WTC11 (cell line): ENCODE data around the gene NLRP13. TPM values are rescaled to one million over a fixed set of nuclear protein-coding genes. Genes with fewer than 3 reads are reported as not detected.

Experiments
- ATAC-seq: fragments of 200-7000 bp; cut with Tn5 transposase; 2 replicates; pipeline ENCODE4 v1.10.0; 2021; ENCODE audit warnings: mild to moderate bottlenecking, moderate library complexity
- CTCF ChIA-PET: fragments of 300-600 bp; sonication (Branson Sonifier 250); formaldehyde crosslinking; loops from one replicate; lab custom pipeline; 2021; ENCODE audit warnings: antibody characterized with exemption; lab: Charles Lee
- POLR2A ChIA-PET: fragments of 350-600 bp; sonication (Branson Sonifier 250); formaldehyde crosslinking; loops from one replicate; lab custom pipeline; 2021; ENCODE audit warnings: antibody characterized with exemption; lab: Charles Lee
- DNase-seq: peaks from one replicate; pipeline ENCODE4 v3.0.0; 2021; ENCODE audit warnings: low spot score
- H3K27ac Mint-ChIP-seq: 2 replicates; pipeline ENCODE4 v1.8.0; 2021; ENCODE audit warnings: mixed read lengths
- H3K27me3 Mint-ChIP-seq: 2 replicates; pipeline ENCODE4 v1.8.0; 2021; ENCODE audit warnings: low read depth, mild to moderate bottlenecking, moderate library complexity, mixed read lengths
- H3K36me3 Mint-ChIP-seq: 2 replicates; pipeline ENCODE4 v1.8.0; 2021; ENCODE audit warnings: mixed read lengths
- H3K4me1 Mint-ChIP-seq: 2 replicates; pipeline ENCODE4 v1.8.0; 2022; ENCODE audit warnings: mixed read lengths
- H3K4me3 Mint-ChIP-seq: 2 replicates; pipeline ENCODE4 v1.8.0; 2021; ENCODE audit warnings: mild to moderate bottlenecking, moderate library complexity, mixed read lengths
- H3K9me3 Mint-ChIP-seq: 2 replicates; pipeline ENCODE4 v1.8.0; 2021; ENCODE audit warnings: mixed read lengths
- ESRRA ChIP-seq: sonication (generic); formaldehyde crosslinking; IDR thresholded peaks from 2 replicates; pipeline ENCODE4 v1.8.1; 2022; ENCODE audit warnings: mild to moderate bottlenecking, missing genetic modification reagents, borderline replicate concordance
- IRF2 ChIP-seq: sonication (generic); formaldehyde crosslinking; IDR thresholded peaks from 2 replicates; pipeline ENCODE4 v1.8.0; 2022; ENCODE audit warnings: low read depth, missing genetic modification reagents, borderline replicate concordance
- JAZF1 ChIP-seq: fragments of 250-450 bp; sonication (Bioruptor Pico); IDR thresholded peaks from 2 replicates; pipeline ENCODE4 v1.9.0; 2021; ENCODE audit warnings: moderate library complexity, mild to moderate bottlenecking, inconsistent platforms
- KAT7 ChIP-seq: sonication (generic); formaldehyde crosslinking; IDR thresholded peaks from 2 replicates; pipeline ENCODE4 v1.8.1; 2023; ENCODE audit warnings: missing genetic modification reagents, mild to moderate bottlenecking, borderline replicate concordance
- NFATC4 ChIP-seq: fragments of 250-450 bp; sonication (Bioruptor Pico); IDR thresholded peaks from 2 replicates; pipeline ENCODE4 v1.9.0; 2021; ENCODE audit warnings: mild to moderate bottlenecking
- NFE2L1 ChIP-seq: sonication (generic); formaldehyde crosslinking; IDR thresholded peaks from 2 replicates; pipeline ENCODE4 v1.8.1; 2023; ENCODE audit warnings: missing genetic modification reagents
- NFYB ChIP-seq: sonication (generic); formaldehyde crosslinking; conservative IDR thresholded peaks from 2 replicates; pipeline ENCODE4 v1.8.0; 2022; ENCODE audit warnings: low read depth, missing genetic modification reagents
- RELA ChIP-seq: sonication (generic); formaldehyde crosslinking; IDR thresholded peaks from 2 replicates; pipeline ENCODE4 v1.8.1; 2022; ENCODE audit warnings: missing genetic modification reagents, mild to moderate bottlenecking, borderline replicate concordance
- SOX15 ChIP-seq: fragments of 250-450 bp; sonication (Bioruptor Pico); IDR thresholded peaks from 2 replicates; pipeline ENCODE4 v1.9.0; 2021; ENCODE audit warnings: mild to moderate bottlenecking
- SP1 ChIP-seq: sonication (generic); formaldehyde crosslinking; conservative IDR thresholded peaks from 2 replicates; pipeline ENCODE4 v1.8.1; 2022; ENCODE audit warnings: missing genetic modification reagents
- TCF7 ChIP-seq: sonication (generic); formaldehyde crosslinking; IDR thresholded peaks from 2 replicates; pipeline ENCODE4 v1.8.0; 2022; ENCODE audit warnings: mild to moderate bottlenecking, low read depth, missing genetic modification reagents, moderate library complexity
- TEAD1 ChIP-seq: sonication (generic); formaldehyde crosslinking; IDR thresholded peaks from 2 replicates; pipeline ENCODE4 v1.8.0; 2022; ENCODE audit warnings: mild to moderate bottlenecking, missing genetic modification reagents
- ZNF396 ChIP-seq: fragments of 250-450 bp; sonication (Bioruptor Pico); IDR thresholded peaks from 2 replicates; pipeline ENCODE4 v1.8.0; 2021; ENCODE audit warnings: mild to moderate bottlenecking, moderate library complexity, borderline replicate concordance
- total RNA-seq: library from RNA; stranded (reverse); gene quantifications from 3 replicates; pipeline ENCODE4 v1.2.3, GENCODE V29; 2021
- TF ChIP-seq, protein P1 (sequence below): sonication (generic); formaldehyde crosslinking; conservative IDR thresholded peaks from 2 replicates; pipeline ENCODE4 v1.8.1; 2023; ENCODE audit warnings: mild to moderate bottlenecking, low read depth, missing genetic modification reagents, moderate library complexity
- TF ChIP-seq, protein P2 (sequence below): fragments of 200-600 bp; IDR thresholded peaks from 2 replicates; pipeline ENCODE4 v1.8.0; 2022; ENCODE audit warnings: antibody characterized with exemption
- TF ChIP-seq, protein P3 (sequence below): sonication (generic); formaldehyde crosslinking; IDR thresholded peaks from 2 replicates; pipeline ENCODE4 v1.8.0; 2022; ENCODE audit warnings: mild to moderate bottlenecking, missing genetic modification reagents
- TF ChIP-seq, protein P4 (sequence below): fragments of 250-450 bp; sonication (Bioruptor Pico); conservative IDR thresholded peaks from 2 replicates; pipeline ENCODE4 v1.9.0; 2021; ENCODE audit warnings: mild to moderate bottlenecking
- TF ChIP-seq, protein P5 (sequence below): sonication (generic); formaldehyde crosslinking; IDR thresholded peaks from 2 replicates; pipeline ENCODE4 v1.8.0; 2022; ENCODE audit warnings: mild to moderate bottlenecking, missing genetic modification reagents
- TF ChIP-seq, protein P6 (sequence below): fragments of 250-450 bp; sonication (Bioruptor Pico); IDR thresholded peaks from 2 replicates; pipeline ENCODE4 v1.8.0; 2021; ENCODE audit warnings: mild to moderate bottlenecking
- TF ChIP-seq, protein P7 (sequence below): fragments of 250-450 bp; sonication (Bioruptor Pico); IDR thresholded peaks from 2 replicates; pipeline ENCODE4 v1.9.0; 2021; ENCODE audit warnings: moderate library complexity, mild to moderate bottlenecking, inconsistent platforms, borderline replicate concordance
- TF ChIP-seq, protein P8 (sequence below): fragments of 250-450 bp; sonication (Bioruptor Pico); IDR thresholded peaks from 2 replicates; pipeline ENCODE4 v1.9.0; 2021; ENCODE audit warnings: mild to moderate bottlenecking

The NLRP13 gene
- total RNA-seq, 1 experiment from 2014 or later = not detected

DNA sequence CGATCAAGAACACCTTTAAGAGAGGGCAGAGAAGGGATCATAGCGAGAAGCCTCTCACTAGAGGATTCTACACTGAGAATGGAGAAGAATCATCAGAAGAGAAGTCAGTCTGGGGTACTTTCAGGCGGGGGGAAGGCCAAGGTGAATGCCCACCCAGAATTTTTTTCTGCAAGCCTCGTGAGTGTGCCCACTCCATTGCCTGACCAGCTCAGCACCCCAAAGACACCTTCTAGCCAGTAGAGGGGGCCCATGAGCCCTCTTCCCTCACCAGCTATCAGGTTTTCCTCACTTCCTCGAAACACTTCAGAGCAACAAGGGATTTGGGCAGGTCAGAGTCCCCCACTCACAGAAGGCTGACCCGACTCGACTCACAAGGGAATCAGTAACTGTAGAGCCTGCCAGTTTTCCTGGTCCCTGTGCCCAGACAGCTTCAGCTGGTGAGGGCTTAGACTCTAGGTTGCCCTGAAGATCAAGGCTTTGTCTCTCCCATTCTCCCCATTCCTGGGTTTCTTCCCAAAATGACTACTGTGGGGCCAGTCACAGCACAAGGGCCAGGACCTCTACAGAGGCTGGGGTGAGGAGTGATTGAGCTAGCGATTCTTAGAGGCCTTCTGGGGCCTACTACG lies 18.4 kb downstream of the NLRP13 start (continued):
- TF ChIP-seq, protein P1, sequence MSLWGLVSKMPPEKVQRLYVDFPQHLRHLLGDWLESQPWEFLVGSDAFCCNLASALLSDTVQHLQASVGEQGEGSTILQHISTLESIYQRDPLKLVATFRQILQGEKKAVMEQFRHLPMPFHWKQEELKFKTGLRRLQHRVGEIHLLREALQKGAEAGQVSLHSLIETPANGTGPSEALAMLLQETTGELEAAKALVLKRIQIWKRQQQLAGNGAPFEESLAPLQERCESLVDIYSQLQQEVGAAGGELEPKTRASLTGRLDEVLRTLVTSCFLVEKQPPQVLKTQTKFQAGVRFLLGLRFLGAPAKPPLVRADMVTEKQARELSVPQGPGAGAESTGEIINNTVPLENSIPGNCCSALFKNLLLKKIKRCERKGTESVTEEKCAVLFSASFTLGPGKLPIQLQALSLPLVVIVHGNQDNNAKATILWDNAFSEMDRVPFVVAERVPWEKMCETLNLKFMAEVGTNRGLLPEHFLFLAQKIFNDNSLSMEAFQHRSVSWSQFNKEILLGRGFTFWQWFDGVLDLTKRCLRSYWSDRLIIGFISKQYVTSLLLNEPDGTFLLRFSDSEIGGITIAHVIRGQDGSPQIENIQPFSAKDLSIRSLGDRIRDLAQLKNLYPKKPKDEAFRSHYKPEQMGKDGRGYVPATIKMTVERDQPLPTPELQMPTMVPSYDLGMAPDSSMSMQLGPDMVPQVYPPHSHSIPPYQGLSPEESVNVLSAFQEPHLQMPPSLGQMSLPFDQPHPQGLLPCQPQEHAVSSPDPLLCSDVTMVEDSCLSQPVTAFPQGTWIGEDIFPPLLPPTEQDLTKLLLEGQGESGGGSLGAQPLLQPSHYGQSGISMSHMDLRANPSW (CRISPR knock-in tag) = no peak
- TF ChIP-seq, protein P2, sequence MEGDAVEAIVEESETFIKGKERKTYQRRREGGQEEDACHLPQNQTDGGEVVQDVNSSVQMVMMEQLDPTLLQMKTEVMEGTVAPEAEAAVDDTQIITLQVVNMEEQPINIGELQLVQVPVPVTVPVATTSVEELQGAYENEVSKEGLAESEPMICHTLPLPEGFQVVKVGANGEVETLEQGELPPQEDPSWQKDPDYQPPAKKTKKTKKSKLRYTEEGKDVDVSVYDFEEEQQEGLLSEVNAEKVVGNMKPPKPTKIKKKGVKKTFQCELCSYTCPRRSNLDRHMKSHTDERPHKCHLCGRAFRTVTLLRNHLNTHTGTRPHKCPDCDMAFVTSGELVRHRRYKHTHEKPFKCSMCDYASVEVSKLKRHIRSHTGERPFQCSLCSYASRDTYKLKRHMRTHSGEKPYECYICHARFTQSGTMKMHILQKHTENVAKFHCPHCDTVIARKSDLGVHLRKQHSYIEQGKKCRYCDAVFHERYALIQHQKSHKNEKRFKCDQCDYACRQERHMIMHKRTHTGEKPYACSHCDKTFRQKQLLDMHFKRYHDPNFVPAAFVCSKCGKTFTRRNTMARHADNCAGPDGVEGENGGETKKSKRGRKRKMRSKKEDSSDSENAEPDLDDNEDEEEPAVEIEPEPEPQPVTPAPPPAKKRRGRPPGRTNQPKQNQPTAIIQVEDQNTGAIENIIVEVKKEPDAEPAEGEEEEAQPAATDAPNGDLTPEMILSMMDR = no peak
- TF ChIP-seq IRF2 (CRISPR knock-in tag) (no peak), NFYB (no peak), ESRRA (no peak), JAZF1 (CRISPR knock-in tag) (no peak), TEAD1 (CRISPR knock-in tag) (no peak), SP1 (no peak)
- TF ChIP-seq, protein P3, sequence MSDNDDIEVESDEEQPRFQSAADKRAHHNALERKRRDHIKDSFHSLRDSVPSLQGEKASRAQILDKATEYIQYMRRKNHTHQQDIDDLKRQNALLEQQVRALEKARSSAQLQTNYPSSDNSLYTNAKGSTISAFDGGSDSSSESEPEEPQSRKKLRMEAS (CRISPR knock-in tag) = no peak
- TF ChIP-seq, protein P4, sequence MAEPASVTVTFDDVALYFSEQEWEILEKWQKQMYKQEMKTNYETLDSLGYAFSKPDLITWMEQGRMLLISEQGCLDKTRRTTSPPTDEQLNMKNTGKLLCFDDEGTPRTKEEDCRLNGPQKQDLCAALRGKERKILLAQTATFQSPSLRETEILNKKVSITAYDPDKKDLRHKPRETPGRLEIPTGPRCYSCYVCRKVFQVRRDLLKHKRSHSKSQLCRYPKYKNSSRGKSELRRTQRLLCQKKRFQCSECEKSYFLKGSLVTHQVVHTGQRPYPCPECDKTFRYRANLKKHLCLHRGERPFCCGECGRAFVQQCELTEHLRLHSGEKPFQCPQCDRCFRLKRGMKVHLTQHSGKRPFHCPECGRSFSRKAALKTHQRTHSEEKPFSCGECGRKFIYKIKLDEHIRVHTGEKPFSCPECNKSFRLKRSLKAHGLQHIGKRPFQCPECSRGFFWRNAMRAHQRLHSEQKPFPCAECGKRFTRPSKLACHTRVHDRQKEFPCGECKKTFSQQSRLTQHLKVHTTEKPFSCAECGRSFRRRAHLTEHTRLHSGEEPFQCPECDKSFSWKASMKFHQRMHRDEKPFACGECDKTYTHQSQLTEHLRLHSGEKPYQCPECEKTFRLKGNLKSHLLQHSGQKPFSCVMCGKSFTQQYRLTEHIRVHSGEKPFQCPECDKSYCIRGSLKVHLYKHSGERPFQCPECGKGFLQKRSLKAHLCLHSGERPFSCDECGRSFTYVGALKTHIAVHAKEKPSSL (CRISPR knock-in tag) = no peak
- TF ChIP-seq, protein P5, sequence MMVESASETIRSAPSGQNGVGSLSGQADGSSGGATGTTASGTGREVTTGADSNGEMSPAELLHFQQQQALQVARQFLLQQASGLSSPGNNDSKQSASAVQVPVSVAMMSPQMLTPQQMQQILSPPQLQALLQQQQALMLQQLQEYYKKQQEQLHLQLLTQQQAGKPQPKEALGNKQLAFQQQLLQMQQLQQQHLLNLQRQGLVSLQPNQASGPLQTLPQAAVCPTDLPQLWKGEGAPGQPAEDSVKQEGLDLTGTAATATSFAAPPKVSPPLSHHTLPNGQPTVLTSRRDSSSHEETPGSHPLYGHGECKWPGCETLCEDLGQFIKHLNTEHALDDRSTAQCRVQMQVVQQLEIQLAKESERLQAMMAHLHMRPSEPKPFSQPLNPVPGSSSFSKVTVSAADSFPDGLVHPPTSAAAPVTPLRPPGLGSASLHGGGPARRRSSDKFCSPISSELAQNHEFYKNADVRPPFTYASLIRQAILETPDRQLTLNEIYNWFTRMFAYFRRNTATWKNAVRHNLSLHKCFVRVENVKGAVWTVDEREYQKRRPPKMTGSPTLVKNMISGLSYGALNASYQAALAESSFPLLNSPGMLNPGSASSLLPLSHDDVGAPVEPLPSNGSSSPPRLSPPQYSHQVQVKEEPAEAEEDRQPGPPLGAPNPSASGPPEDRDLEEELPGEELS (CRISPR knock-in tag) = no peak
- TF ChIP-seq, protein P6, sequence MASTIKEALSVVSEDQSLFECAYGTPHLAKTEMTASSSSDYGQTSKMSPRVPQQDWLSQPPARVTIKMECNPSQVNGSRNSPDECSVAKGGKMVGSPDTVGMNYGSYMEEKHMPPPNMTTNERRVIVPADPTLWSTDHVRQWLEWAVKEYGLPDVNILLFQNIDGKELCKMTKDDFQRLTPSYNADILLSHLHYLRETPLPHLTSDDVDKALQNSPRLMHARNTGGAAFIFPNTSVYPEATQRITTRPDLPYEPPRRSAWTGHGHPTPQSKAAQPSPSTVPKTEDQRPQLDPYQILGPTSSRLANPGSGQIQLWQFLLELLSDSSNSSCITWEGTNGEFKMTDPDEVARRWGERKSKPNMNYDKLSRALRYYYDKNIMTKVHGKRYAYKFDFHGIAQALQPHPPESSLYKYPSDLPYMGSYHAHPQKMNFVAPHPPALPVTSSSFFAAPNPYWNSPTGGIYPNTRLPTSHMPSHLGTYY (CRISPR knock-in tag) = no peak

DNA sequence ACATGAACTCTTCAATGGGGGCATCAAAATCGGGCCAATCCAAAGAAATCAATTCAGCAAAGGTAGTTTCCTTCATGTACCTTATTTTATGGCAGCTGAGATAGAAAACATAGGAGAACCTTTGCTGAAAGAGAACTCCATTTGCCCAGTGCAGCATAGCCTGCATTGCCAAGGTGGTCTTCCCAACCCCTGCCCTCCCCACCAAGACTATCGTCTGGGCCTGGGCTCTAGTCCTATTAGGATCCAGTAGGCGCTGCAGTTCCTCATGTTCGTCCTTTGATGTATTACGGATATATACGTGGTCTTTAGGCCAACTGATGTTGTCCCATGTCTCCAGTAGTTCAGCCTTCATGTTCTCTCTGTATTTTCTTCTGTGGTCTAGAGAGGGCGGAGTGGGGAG lies 19.2 kb downstream of the NLRP13 start:
- Mint-ChIP-seq H3K36me3 (peaks cover 72% of the 10 kb centered on the region), H3K4me3 (no peak overlapping the region), H3K4me1 (no peaks in the 10 kb centered on the region), H3K27me3 (peaks cover 10% of the 10 kb centered on the region), H3K9me3 (peaks cover 99% of the 10 kb centered on the region), H3K27ac (no peak overlapping the region)
- CTCF ChIA-PET = no interaction called here
- POLR2A ChIA-PET = no interaction called here
- ATAC-seq (no peak), DNase-seq (no peak)
- no peak for TF ChIP-seq ZNF396
- TF ChIP-seq, protein P7, sequence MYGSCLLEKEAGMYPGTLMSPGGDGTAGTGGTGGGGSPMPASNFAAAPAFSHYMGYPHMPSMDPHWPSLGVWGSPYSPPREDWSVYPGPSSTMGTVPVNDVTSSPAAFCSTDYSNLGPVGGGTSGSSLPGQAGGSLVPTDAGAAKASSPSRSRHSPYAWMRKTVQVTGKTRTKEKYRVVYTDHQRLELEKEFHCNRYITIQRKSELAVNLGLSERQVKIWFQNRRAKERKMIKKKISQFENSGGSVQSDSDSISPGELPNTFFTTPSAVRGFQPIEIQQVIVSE (CRISPR knock-in tag) = no peak
- no peak for TF ChIP-seq RELA (CRISPR knock-in tag)
- TF ChIP-seq SOX15 (CRISPR knock-in tag) = no peak
- TF ChIP-seq TCF7 (CRISPR knock-in tag) = no peak
- TF ChIP-seq, protein P8, sequence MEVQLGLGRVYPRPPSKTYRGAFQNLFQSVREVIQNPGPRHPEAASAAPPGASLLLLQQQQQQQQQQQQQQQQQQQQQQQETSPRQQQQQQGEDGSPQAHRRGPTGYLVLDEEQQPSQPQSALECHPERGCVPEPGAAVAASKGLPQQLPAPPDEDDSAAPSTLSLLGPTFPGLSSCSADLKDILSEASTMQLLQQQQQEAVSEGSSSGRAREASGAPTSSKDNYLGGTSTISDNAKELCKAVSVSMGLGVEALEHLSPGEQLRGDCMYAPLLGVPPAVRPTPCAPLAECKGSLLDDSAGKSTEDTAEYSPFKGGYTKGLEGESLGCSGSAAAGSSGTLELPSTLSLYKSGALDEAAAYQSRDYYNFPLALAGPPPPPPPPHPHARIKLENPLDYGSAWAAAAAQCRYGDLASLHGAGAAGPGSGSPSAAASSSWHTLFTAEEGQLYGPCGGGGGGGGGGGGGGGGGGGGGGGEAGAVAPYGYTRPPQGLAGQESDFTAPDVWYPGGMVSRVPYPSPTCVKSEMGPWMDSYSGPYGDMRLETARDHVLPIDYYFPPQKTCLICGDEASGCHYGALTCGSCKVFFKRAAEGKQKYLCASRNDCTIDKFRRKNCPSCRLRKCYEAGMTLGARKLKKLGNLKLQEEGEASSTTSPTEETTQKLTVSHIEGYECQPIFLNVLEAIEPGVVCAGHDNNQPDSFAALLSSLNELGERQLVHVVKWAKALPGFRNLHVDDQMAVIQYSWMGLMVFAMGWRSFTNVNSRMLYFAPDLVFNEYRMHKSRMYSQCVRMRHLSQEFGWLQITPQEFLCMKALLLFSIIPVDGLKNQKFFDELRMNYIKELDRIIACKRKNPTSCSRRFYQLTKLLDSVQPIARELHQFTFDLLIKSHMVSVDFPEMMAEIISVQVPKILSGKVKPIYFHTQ (CRISPR knock-in tag) = no peak
- TF ChIP-seq, protein P3 (CRISPR knock-in tag) = no peak
- TF ChIP-seq NFATC4 (CRISPR knock-in tag) = no peak
- no peak for TF ChIP-seq NFE2L1 (CRISPR knock-in tag)
- TF ChIP-seq KAT7 (CRISPR knock-in tag) = no peak
